HEK293 (cell line): ENCODE data around the gene MYBPC3.

Experiments
- GLIS1 ChIP-seq: fragments of 450-650 bp; formaldehyde crosslinking; IDR thresholded peaks from 2 replicates; pipeline ENCODE4 v1.5.1; 2016; ENCODE audit warnings: missing biosample characterization, missing genetic modification characterization
- KLF1 ChIP-seq: fragments of 450-650 bp; formaldehyde crosslinking; IDR thresholded peaks from 2 replicates; pipeline ENCODE4 v1.5.1; 2016; ENCODE audit warnings: missing biosample characterization, missing genetic modification characterization
- PRDM10 ChIP-seq: fragments of 450-650 bp; formaldehyde crosslinking; IDR thresholded peaks from 2 replicates; pipeline ENCODE4 v1.5.1; 2016; ENCODE audit warnings: missing biosample characterization, missing genetic modification characterization
- PRDM2 ChIP-seq: fragments of 450-650 bp; formaldehyde crosslinking; IDR thresholded peaks from 2 replicates; pipeline ENCODE4 v1.5.1; 2016; ENCODE audit warnings: missing biosample characterization, missing genetic modification characterization, borderline replicate concordance
- SCRT1 ChIP-seq: fragments of 450-650 bp; formaldehyde crosslinking; IDR thresholded peaks from 2 replicates; pipeline ENCODE4 v1.5.1; 2016; ENCODE audit warnings: missing biosample characterization, missing genetic modification characterization, borderline replicate concordance
- ZBTB1 ChIP-seq: fragments of 450-650 bp; formaldehyde crosslinking; IDR thresholded peaks from 2 replicates; pipeline ENCODE4 v1.5.1; 2016; ENCODE audit warnings: missing biosample characterization, missing genetic modification characterization
- ZBTB7A ChIP-seq: fragments of 450-650 bp; formaldehyde crosslinking; IDR thresholded peaks from 2 replicates; pipeline ENCODE4 v1.5.1; 2016; ENCODE audit warnings: low read depth, missing biosample characterization, missing genetic modification characterization
- ZBTB8A ChIP-seq: fragments of 450-650 bp; formaldehyde crosslinking; IDR thresholded peaks from 2 replicates; pipeline ENCODE4 v1.5.1; 2016; ENCODE audit warnings: missing biosample characterization, missing genetic modification characterization
- ZFP3 ChIP-seq: fragments of 450-650 bp; formaldehyde crosslinking; IDR thresholded peaks from 2 replicates; pipeline ENCODE4 v1.5.1; 2016; ENCODE audit warnings: low read depth, missing biosample characterization, missing genetic modification characterization
- ZFP69B ChIP-seq: fragments of 450-650 bp; formaldehyde crosslinking; IDR thresholded peaks from 2 replicates; pipeline ENCODE4 v1.5.1; 2016; ENCODE audit warnings: missing biosample characterization, missing genetic modification characterization
- ZNF121 ChIP-seq: fragments of 450-650 bp; formaldehyde crosslinking; IDR thresholded peaks from 2 replicates; pipeline ENCODE4 v1.5.1; 2016; ENCODE audit warnings: missing biosample characterization, missing genetic modification characterization
- ZNF16 ChIP-seq: fragments of 450-650 bp; formaldehyde crosslinking; IDR thresholded peaks from 2 replicates; pipeline ENCODE4 v1.5.1; 2016; ENCODE audit warnings: low read depth, missing biosample characterization, missing genetic modification characterization
- ZNF24 ChIP-seq: fragments of 450-650 bp; formaldehyde crosslinking; IDR thresholded peaks from 2 replicates; pipeline ENCODE4 v1.5.1; 2016; ENCODE audit warnings: missing biosample characterization, missing genetic modification characterization
- ZNF274 ChIP-seq, 2 experiments: fragments of 200-500 bp in 1 of 2; fragments of 450-650 bp in 1 of 2; sonication (Bioruptor generic) in 1 of 2; formaldehyde crosslinking in 1 of 2; IDR thresholded peaks; 2 replicates each; pipeline versions ENCODE4 v1.5.1 to v1.6.1; 2014 to 2016; ENCODE audit warnings: borderline replicate concordance in 1 of 2, inconsistent platforms in 1 of 2, low read length in 1 of 2, missing biosample characterization in 1 of 2, missing genetic modification characterization in 1 of 2
- ZNF280C ChIP-seq: fragments of 450-650 bp; formaldehyde crosslinking; IDR thresholded peaks from 2 replicates; pipeline ENCODE4 v1.5.1; 2016; ENCODE audit warnings: missing biosample characterization, missing genetic modification characterization
- ZNF558 ChIP-seq: fragments of 450-650 bp; formaldehyde crosslinking; IDR thresholded peaks from 2 replicates; pipeline ENCODE4 v1.5.1; 2016; ENCODE audit warnings: missing biosample characterization, missing genetic modification characterization
- ZNF560 ChIP-seq: fragments of 450-650 bp; formaldehyde crosslinking; IDR thresholded peaks from 2 replicates; pipeline ENCODE4 v1.5.1; 2017; ENCODE audit warnings: missing biosample characterization, missing genetic modification characterization, borderline replicate concordance
- ZNF692 ChIP-seq: fragments of 450-650 bp; formaldehyde crosslinking; IDR thresholded peaks from 2 replicates; pipeline ENCODE4 v1.5.1; 2016; ENCODE audit warnings: missing biosample characterization, missing genetic modification characterization
- ZNF768 ChIP-seq: fragments of 450-650 bp; formaldehyde crosslinking; IDR thresholded peaks from 2 replicates; pipeline ENCODE4 v1.5.1; 2018; ENCODE audit warnings: missing biosample characterization, mild to moderate bottlenecking, missing genetic modification characterization
- TF ChIP-seq, protein P1 (sequence below): fragments of 450-650 bp; formaldehyde crosslinking; IDR thresholded peaks from 2 replicates; pipeline ENCODE4 v1.5.1; 2016; ENCODE audit warnings: missing biosample characterization, missing genetic modification characterization, borderline replicate concordance

The MYBPC3 gene

DNA sequence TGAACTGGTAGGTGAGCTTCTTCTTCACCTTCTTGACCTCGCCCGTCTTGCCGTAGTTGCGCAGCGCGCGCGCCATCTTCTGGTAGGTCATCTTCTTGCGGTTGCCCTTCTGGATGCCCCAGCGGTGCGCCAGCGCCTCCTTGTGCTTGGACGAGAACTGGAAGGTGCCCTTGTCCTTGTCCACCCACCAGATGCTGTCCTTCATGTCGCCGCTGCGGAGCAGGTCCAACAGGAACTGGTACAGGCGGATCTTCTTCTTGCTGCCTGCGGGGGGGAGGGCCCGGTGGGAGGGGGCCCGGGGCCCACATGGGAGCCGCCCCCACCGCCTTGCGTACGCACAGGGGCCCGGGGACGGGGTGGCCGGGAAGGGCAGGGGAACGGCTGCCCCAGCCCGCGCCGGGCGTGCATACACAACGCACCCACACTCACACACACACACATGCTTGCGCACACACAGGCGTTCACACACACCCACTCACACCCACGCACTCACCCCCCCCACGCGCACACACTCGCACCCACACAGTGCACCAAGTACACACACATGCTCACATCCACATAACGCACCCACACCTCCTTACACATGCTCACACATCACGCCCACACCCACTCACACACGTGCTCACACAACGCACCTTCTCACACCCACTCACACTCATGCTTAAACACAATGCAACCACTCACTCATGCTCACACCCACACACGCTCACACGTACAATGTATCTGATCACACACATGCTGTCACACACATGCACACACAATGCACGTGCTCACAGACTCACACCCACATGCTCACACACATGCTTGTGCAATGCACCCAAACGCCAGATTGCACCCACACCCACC is 3.0 kb upstream of the MYBPC3 start (continued):
- TF ChIP-seq ZNF274 (IDR thresholded peaks at IDR 0.05; ENCODE audit: low read length) = no peak
- TF ChIP-seq ZNF274 (tag by site-specific recombination; IDR thresholded peaks at IDR 0.05; ENCODE audit: borderline replicate concordance) = no peak
- TF ChIP-seq ZNF24 = peak; percentile 59; the same call in 1 of the 2 replicates
- no peak for TF ChIP-seq ZNF280C (tag by site-specific recombination)
- no peak for TF ChIP-seq ZNF121 (tag by site-specific recombination)
- TF ChIP-seq PRDM10 (tag by site-specific recombination) = peak; percentile 45
- no peak; the same call in 1 of the 2 replicates for TF ChIP-seq ZBTB1 (tag by site-specific recombination)
- TF ChIP-seq, protein P1, sequence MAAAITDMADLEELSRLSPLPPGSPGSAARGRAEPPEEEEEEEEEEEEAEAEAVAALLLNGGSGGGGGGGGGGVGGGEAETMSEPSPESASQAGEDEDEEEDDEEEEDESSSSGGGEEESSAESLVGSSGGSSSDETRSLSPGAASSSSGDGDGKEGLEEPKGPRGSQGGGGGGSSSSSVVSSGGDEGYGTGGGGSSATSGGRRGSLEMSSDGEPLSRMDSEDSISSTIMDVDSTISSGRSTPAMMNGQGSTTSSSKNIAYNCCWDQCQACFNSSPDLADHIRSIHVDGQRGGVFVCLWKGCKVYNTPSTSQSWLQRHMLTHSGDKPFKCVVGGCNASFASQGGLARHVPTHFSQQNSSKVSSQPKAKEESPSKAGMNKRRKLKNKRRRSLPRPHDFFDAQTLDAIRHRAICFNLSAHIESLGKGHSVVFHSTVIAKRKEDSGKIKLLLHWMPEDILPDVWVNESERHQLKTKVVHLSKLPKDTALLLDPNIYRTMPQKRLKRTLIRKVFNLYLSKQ (tag by site-specific recombination) = no peak
- TF ChIP-seq KLF1 (tag by site-specific recombination) = peak; percentile 23; the same call in 1 of the 2 replicates
- peak; percentile 83 for TF ChIP-seq ZNF692 (tag by site-specific recombination)
- TF ChIP-seq ZNF558 (tag by site-specific recombination) = no peak
- TF ChIP-seq ZBTB7A = no peak
- no peak for TF ChIP-seq PRDM2 (tag by site-specific recombination)
- no peak for TF ChIP-seq ZNF16 (tag by site-specific recombination)
- TF ChIP-seq SCRT1 (tag by site-specific recombination) = no peak
- TF ChIP-seq ZNF768 (tag by site-specific recombination) = no peak
- TF ChIP-seq ZNF560 (tag by site-specific recombination) = no peak
- TF ChIP-seq ZFP3 = no peak
- TF ChIP-seq GLIS1 (tag by site-specific recombination) = peak; percentile 43
- peak; percentile 33; the same call in 1 of the 2 replicates for TF ChIP-seq ZBTB8A (tag by site-specific recombination)
- TF ChIP-seq ZFP69B (tag by site-specific recombination) = peak; percentile 69; the same call in 1 of the 2 replicates
